Activated CD4-positive, alpha-beta T cell treated with anti-CD3 and anti-CD28 coated beads for 4 hours (primary cell): ENCODE data around the gene TNPO3.
"Not testable (repeated sequence)": the region's sequence is repeated elsewhere in the genome, so short reads cannot be mapped to it uniquely, and the experiment has no call there.

ENCODE experiments used
- DNase-seq, 2 donors: peaks; one replicate each; pipeline ENCODE4 v3.0.0-alpha.2; 2020

TNPO3 gene

DNA sequence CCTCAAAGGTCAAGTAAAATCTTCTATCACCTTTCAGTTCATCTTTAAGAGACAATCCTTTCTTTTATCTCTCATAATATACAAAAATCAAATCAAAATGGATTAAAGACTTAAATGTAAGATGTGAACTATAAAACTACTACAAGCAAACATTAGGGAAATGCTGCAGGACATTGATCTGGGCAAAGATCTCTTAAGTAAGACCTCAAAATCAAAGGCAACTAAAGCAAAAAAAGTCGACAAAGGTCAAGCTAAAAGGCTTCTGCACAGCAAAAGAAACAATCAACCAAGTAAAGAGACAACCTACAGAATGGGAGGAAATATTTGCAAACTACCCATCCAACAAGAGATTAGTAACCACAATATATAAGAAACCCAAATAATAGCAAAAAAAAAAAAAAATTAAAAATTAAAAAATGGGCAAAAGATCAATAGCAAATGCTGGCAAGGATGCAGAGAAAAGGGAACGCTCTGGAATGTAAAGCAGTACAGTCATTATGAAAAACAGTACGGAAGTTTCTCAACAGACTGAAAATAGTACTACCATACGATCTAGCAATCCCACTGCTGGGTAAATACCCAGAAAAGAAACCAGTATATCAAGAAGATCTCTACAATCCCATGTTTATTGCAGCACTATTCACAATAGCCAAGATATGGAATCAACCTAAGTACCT lies 41.7 kb downstream of the TNPO3 start:
- no peak for DNase-seq

DNA sequence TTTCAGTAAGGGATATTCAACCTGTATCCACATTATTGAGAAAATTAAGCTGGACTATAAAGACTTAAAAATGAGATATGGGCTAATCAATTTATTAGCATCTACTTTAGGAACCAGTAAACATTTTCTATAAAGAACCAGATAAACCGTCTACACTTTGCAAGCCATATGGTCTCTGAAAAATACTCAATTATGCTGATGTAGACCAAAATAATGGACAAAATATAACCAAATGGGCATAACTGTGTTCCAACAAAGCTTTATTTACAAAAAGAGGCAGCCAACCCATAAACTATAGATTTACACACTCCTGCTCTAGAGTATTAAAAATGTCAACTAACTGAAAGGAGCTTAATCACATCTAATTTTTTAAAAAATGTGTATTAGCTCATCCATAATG lies 42.3 kb downstream of the TNPO3 start:
- DNase-seq: no peak

DNA sequence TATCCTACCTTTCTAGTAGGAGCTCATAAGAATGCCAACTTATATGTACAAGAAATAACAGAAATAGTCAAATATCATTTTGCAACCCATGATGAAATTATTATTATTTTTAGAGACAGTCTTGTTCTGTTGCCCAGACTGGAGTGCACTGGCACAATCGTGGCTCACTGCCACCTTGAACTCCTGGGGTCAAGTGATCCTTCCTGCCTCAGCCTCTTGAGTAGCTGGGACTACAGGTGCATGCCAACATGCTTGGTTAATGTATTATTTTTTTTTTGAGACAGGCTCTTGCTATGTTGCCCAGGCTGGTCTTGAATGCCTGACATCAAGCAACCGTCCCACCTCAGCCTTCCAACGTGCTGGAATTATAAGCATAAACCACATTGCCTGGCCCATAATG lies 44.8 kb downstream of the TNPO3 start:
- DNase-seq: no peak

DNA sequence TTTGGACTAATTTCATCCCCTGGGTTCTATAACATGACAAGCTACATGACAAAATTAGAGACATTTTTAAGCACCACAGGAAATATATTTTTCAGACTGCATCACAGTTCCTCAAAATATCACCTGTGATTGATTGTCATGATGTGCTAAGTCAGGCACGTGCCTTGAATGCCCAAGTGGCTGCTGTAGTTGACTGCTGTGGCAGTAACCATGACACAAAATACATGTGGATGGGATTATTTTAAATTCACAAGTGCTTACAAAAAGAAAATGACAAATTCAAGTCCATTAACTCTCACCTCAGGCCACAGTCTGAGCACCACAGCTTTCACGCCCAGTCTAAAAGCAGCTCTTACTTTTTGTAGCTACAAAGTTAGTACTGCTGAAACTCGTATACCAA lies 45.5 kb downstream of the TNPO3 start:
- DNase-seq: no peak

DNA sequence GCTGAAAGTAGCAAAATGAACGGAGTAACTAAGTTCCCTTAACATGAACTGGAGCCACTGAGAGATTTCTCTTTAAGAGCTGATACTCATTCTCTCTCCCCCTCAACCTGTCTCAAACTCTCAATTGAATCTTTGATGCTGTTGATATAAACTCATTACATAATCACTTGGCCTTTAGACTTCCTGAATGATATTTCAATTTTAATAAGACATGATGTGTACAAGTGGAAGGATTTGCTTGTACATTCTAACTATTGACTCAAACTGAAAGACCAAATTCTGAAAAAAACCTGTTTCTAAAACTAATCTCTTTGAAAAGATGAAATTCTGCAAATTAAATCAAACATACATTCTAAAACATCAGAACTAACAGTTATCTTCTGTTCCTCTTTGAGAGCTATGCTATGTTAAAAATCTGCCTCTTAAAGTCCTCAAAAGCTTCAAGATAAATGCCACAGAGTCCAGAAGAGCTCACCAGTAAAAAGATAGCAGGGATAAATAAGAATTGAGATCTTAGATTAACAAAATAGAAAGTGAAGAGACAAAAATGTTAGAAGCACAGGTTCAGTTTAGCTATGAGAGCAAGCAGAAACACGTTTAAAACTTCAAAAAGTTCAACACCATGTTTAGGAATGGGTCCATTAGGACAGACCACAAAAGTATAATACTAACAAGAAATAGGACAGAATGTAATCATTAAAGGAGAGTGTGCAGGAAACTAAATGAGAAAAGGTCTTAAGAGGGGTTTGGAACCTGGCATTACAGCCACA lies 46.1 kb downstream of the TNPO3 start:
- DNase-seq: no peak

DNA sequence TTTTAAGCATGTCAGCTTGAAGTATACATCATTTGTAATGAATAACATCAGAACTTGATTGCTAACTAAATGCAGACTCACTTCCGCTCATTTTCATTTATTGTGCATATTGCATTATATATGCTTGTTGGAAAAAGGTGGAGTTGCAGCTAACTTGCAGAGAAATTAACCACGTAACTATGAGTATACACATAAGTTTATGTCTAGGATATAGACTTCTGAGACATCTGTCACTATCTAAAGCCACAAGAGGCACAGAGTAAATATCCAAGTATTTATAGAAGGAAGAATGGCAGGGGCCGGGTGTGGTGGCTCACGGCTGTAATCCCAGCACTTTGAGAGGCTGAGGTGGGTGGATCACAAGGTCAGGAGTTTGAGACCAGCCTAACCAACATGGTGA lies 47.3 kb downstream of the TNPO3 start:
- DNase-seq: no peak

GRCh38 chr7:129006636-129007414 lies 48.1 kb downstream of the TNPO3 start:
- DNase-seq: no peak

DNA sequence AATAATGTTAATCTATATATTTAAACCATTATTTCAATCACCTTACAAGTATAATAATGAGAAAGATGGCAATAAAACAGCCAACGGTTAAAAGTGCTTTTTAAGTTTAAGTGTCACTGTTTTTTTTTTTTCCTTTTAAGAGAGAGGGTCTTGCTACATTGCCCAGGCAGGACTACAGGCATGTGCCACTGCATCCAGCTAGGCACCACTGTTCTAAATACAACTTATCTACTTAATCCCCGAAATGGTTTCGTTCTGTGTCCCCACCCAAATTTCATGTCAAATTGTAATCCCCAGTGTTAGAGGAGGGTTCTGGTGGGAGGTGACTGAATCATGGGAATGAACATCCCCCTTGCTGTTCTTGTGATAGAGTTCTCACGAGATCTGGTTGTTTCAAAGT lies 49.7 kb downstream of the TNPO3 start:
- no peak for DNase-seq

- no peak for DNase-seq
Measured at GRCh38 chr7:128997181-128997580, 57.7 kb downstream of the TNPO3 start.

GRCh38 chr7:128994560-128994959 lies 60.4 kb downstream of the TNPO3 start:
- not testable (repeated sequence) for DNase-seq

GRCh38 chr7:128993419-128993818 lies 61.5 kb downstream of the TNPO3 start:
- no peak for DNase-seq

DNA sequence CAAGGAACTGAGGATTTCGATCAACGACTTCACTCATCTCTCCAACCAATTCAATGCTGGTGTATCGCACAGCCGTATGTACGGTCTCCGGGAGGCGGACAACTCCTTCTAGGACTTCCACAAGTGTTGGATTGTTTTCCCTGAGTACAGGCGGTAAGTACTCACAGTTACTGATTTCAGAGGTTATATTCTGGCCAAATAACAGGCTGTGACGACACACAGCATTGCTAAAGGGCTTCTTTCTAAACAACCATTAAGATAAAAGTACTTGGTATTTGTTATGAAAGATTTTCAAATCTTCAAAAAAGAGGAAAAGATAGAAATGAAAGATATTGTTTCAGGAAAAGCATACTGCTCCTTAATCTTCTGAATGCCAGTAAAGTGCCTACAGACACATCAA lies 65.0 kb downstream of the TNPO3 start:
- DNase-seq: no peak

DNA sequence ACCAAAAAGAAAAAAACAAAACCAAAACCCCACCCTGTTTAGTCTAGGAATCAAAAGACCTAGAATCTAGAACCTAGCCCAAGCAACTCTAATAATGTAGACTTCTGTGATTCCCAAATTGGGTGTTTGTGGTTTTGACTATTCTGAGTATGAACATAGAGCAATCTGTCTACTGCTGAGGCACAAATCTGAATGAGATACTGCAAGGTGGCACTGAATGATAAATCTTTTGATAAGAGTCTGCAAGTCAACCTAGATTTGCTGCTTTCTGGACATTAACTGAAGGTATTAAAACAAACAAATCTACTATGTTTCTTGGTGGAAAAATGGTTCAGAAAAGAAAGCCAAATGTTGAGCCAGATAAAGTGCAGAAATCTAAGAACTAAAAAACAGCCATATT lies 66.5 kb downstream of the TNPO3 start:
- DNase-seq: no peak

GRCh38 chr7:128986609-128987008 lies 68.3 kb downstream of the TNPO3 start:
- no peak for DNase-seq

- no peak for DNase-seq
Measured at GRCh38 chr7:128985660-128986059, 69.3 kb downstream of the TNPO3 start.

- DNase-seq: no peak
Measured at GRCh38 chr7:128982105-128982504, 72.8 kb downstream of the TNPO3 start.

- no peak for DNase-seq
Measured at GRCh38 chr7:128974241-128974934, 80.5 kb downstream of the TNPO3 start.

GRCh38 chr7:128968624-128969023 lies 86.3 kb downstream of the TNPO3 start:
- DNase-seq: no peak

DNA sequence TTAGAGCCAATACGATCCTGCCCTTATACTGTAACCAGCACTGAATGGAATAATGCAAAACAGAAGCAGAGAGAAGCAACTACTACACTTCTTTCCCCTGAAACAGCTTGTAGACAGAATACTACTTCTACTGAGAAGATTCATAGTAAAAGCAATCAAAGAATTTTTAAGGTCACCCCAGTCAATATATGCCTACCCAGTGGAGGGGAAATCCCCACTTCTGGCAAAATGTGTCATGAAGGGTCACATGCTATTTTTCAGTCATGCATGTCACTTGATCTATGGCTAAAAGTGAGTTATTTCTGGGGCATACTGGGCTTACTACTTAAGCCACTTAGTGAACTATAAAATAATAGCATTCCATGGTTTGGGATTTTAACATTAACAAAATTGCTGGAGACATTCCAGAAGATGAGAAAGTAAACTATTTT lies 91.6 kb downstream of the TNPO3 start:
- peak in 1 of 2 donors; percentile 14 for DNase-seq

GRCh38 chr7:128962899-128963298 lies 92.0 kb downstream of the TNPO3 start:
- no peak for DNase-seq

DNA sequence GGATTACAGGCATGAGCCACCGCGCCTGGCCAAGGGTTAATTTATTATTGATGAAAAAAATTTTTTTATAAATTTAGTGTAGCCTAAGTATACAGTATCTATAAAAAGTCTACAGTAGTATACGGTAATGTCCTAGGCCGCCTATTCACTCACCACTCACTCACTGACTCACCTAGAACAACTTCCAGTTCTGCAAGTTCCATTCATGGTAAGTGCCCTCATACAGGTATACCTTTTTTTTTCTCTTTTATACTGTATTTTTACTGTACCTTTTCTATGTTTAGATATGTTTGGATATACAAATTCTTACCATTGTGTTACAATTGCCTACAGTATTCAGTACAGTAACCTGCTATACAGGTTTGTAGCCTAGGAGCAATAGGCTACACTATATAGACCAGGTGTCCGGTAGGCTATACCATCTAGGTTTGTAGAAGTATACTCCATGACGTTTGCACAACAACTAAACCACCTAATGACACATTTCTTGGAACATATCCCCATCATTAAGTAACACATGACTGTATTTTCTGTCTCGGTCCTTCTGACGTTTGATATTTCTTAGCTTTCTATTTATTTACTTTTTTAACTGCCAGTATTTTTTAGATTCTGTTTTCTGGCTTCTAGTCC lies 93.8 kb downstream of the TNPO3 start:
- DNase-seq: no peak

- no peak for DNase-seq
Measured at GRCh38 chr7:128959296-128959695, 95.6 kb downstream of the TNPO3 start.

GRCh38 chr7:128955981-128956380 lies 98.9 kb downstream of the TNPO3 start:
- DNase-seq: no peak
